Smooth muscle cell (in vitro differentiated cells): ENCODE data around the gene RAD51B. TPM values are rescaled to one million over a fixed set of nuclear protein-coding genes. Genes with fewer than 3 reads are reported as not detected.

ENCODE experiments used
- DNase-seq: peaks from one replicate; lab custom pipeline; 2025; ENCODE audit not compliant: unreplicated experiment; lab: John Stamatoyannopoulos, UW
- H2AFZ ChIP-seq: fragments of 200-600 bp; sonication (generic); 2 replicates; pipeline ENCODE4 v1.6.0; 2016; ENCODE audit warnings: antibody characterized with exemption, low read depth, mild to moderate bottlenecking
- H3F3A ChIP-seq: fragments of 200-600 bp; sonication (generic); 2 replicates; pipeline ENCODE4 v1.6.0; 2017; ENCODE audit warnings: antibody characterized with exemption, low read depth
- H3K27ac ChIP-seq: fragments of 200-600 bp; sonication (generic); 2 replicates; pipeline ENCODE4 v1.5.1; 2016; ENCODE audit warnings: low read depth, mild to moderate bottlenecking
- H3K27me3 ChIP-seq: fragments of 200-600 bp; sonication (generic); 2 replicates; pipeline ENCODE4 v1.6.1; 2016; ENCODE audit warnings: low read depth, mild to moderate bottlenecking
- H3K36me3 ChIP-seq: fragments of 200-600 bp; sonication (generic); 2 replicates; pipeline ENCODE4 v1.5.1; 2016; ENCODE audit warnings: low read depth
- H3K4me1 ChIP-seq: fragments of 200-600 bp; sonication (generic); 2 replicates; pipeline ENCODE4 v1.5.1; 2016; ENCODE audit warnings: low read depth
- H3K4me2 ChIP-seq: fragments of 200-600 bp; sonication (generic); 2 replicates; pipeline ENCODE4 v1.6.0; 2016; ENCODE audit warnings: mild to moderate bottlenecking
- H3K4me3 ChIP-seq: fragments of 200-600 bp; sonication (generic); 2 replicates; pipeline ENCODE4 v1.5.1; 2016; ENCODE audit warnings: mild to moderate bottlenecking
- H3K79me2 ChIP-seq: fragments of 200-600 bp; sonication (generic); 2 replicates; pipeline ENCODE4 v1.6.0; 2016; ENCODE audit warnings: low read depth, mild to moderate bottlenecking
- H3K9ac ChIP-seq: fragments of 200-600 bp; sonication (generic); 2 replicates; pipeline ENCODE4 v1.6.0; 2016; ENCODE audit warnings: low read depth
- H3K9me3 ChIP-seq: fragments of 200-600 bp; sonication (generic); replicated peaks from 2 replicates; pipeline ENCODE4 v1.5.1; 2016; ENCODE audit warnings: low read depth
- H4K20me1 ChIP-seq: fragments of 200-600 bp; sonication (generic); 2 replicates; pipeline ENCODE4 v1.6.0; 2016; ENCODE audit warnings: low read depth
- WGBS: methylation state at CpG from one replicate; pipeline ENCODE4 v1.1.7; 2016; ENCODE audit warnings: low lambda C conversion rate; 5-methylcytosine and 5-hydroxymethylcytosine counted together
- polyA plus RNA-seq: library from polyadenylated mRNA; unstranded; fragments of >200 nt; fragmentation: Nextera tagmentation; extraction: Ambion mirVana; gene quantifications from 2 replicates; pipeline ENCODE4 v1.2.1, GENCODE V29; 2016
- total RNA-seq: library from RNA; depleted of rRNA; stranded (reverse); fragments of >200 nt; gene quantifications from 2 replicates; pipeline ENCODE4 v1.2.3, GENCODE V29; 2014
- TF ChIP-seq, protein P1 (sequence below): fragments of 200-600 bp; sonication (generic); IDR thresholded peaks from 2 replicates; pipeline ENCODE4 v1.5.1; 2017; ENCODE audit warnings: borderline replicate concordance, mild to moderate bottlenecking, antibody characterized with exemption; ENCODE audit not compliant: insufficient read depth, poor library complexity, severe bottlenecking

Gene RAD51B
- total and polyA plus RNA-seq, 2 experiments from 2014 or later, result 4.6 to 5.3 TPM

DNA sequence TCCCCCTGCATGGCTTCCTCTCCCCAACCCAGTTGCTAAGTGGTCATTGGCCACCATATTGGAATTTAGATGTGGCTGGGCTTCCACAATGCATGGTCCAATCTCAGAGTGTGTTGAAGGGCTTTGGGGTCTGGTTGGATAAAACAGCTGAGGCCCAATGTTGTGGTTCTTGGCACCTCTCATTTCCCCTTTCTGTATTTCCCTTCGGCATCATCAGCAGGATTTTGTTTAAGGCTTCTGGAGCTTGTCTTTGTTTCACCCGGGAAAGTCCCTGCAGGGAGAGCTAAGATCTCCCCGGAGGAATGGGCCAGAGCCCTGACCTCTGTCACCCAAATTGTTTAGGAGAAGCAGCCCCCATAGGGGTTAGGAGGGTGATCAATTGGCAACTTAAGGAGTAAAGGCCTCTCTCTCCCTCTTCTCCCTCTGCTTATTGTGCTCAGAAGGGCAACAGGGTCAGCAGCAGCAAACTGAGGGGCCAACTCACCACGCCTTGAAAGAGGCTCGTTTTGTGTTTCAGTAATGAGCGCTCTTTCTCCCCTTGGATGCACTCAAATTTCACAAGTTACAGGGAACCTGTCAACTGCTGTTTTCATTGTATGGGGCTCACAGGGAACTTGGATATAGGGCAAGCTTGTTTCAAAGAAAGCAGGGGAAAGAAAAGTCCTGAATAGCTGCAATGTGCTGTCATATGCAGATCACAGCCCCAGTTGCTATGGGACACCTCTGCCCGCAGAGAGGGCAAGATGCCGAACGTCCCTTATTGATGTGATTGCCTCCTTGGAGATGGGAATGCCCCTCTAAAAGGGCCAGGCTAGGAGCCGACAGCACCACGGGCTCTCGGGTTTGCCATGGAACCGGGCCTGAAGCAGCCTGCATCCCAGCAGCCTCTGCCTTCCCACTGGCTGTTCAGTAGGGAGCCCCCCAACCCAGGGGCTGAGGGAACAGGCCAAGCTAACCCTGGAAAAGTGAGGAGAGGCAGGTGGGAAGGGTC is 749.6 kb downstream of the RAD51B start:
- Histone ChIP-seq H3K9me3 (no peaks in the 10 kb centered on the region), H3K79me2 (no peaks in the 10 kb centered on the region), H3K4me2 (no peak overlapping the region), H3K4me3 (no peak overlapping the region), H3K9ac (no peak overlapping the region), H4K20me1 (no peaks in the 10 kb centered on the region), H3K36me3 (no peaks in the 10 kb centered on the region), H3K27ac (no peak overlapping the region), H2AFZ (no peak overlapping the region), H3K4me1 (peaks cover 21% of the 10 kb centered on the region), H3K27me3 (no peaks in the 10 kb centered on the region), H3F3A (peaks cover 7% of the 10 kb centered on the region)
- DNase-seq, result no peak
- TF ChIP-seq, protein P1, sequence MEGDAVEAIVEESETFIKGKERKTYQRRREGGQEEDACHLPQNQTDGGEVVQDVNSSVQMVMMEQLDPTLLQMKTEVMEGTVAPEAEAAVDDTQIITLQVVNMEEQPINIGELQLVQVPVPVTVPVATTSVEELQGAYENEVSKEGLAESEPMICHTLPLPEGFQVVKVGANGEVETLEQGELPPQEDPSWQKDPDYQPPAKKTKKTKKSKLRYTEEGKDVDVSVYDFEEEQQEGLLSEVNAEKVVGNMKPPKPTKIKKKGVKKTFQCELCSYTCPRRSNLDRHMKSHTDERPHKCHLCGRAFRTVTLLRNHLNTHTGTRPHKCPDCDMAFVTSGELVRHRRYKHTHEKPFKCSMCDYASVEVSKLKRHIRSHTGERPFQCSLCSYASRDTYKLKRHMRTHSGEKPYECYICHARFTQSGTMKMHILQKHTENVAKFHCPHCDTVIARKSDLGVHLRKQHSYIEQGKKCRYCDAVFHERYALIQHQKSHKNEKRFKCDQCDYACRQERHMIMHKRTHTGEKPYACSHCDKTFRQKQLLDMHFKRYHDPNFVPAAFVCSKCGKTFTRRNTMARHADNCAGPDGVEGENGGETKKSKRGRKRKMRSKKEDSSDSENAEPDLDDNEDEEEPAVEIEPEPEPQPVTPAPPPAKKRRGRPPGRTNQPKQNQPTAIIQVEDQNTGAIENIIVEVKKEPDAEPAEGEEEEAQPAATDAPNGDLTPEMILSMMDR, result no peak
- WGBS, result 88% methylated on average over 13 of the region's 13 CpGs

DNA sequence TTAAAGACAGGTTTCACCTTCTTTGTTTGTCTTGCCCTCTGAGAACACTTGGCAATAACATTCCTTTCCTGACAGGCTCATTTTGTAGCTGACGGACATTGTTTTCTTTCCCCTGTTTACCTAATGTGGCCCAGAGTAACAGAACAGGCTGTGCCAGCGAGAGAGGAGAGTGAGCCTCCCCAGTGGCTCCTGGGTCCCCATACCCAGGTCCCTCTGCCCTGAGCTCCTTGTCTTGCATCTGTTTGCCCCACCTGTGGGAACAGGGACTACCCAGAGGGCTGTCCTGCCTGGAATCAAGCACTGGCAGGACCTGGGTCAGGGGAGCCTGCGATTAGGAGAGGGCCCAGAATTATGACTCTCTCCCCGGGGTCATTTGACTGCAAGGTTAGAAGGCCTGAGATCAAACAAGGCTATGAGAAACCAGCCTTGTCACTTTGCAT is 750.4 kb downstream of the RAD51B start:
- Histone ChIP-seq H4K20me1 (no peaks in the 10 kb centered on the region), H3K4me1 (peaks cover 19% of the 10 kb centered on the region), H3F3A (peaks cover 4% of the 10 kb centered on the region), H3K9me3 (no peaks in the 10 kb centered on the region), H3K4me2 (no peak overlapping the region), H2AFZ (no peak overlapping the region), H3K27ac (no peak overlapping the region), H3K36me3 (no peaks in the 10 kb centered on the region), H3K4me3 (no peak overlapping the region), H3K79me2 (no peaks in the 10 kb centered on the region), H3K9ac (no peak overlapping the region), H3K27me3 (no peaks in the 10 kb centered on the region)
- TF ChIP-seq, protein P1, result no peak
- no peak for DNase-seq
- WGBS, result 85% methylated on average over 4 of the region's 4 CpGs

DNA sequence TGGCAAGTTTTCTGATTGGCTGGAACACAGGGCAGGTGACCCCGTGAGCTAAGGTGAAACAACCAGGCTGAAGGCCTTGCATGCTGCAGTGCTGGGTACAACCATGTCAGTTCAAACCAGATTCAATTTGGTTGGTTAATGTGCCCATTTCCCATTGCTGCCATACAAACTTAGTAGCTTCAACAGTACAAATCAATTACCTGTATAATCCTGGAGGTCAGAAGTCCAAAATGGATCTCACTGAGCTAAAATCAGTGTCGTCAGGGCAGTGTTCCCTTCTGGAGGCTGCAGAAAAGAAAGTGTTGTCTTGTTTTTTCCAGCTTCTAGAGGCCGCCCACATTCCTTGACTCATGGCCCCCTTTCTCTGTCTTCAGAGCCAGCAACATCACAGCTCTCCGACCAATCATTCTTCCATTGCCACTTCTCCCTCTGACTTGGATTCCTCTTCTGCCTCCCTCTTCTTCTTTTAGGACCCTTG is 751.6 kb downstream of the RAD51B start:
- H3K27ac ChIP-seq, result no peak overlapping the region
- TF ChIP-seq, protein P1, result no peak
- H3F3A ChIP-seq, result no peaks in the 10 kb centered on the region
- H3K4me3 ChIP-seq, result no peak overlapping the region
- 99% methylated on average over 4 of the region's 4 CpGs for WGBS
- no peaks in the 10 kb centered on the region for H3K27me3 ChIP-seq
- no peaks in the 10 kb centered on the region for H3K9me3 ChIP-seq
- H3K79me2 ChIP-seq, result no peaks in the 10 kb centered on the region
- no peak overlapping the region for H3K9ac ChIP-seq
- H4K20me1 ChIP-seq, result no peaks in the 10 kb centered on the region
- H3K36me3 ChIP-seq, result no peaks in the 10 kb centered on the region
- DNase-seq, result no peak
- no peak overlapping the region for H2AFZ ChIP-seq
- H3K4me2 ChIP-seq, result no peak overlapping the region
- peaks cover 19% of the 10 kb centered on the region for H3K4me1 ChIP-seq
